Head of caudate nucleus (tissue), 42 donors: ENCODE data around the gene NKAIN2.
"Not testable (repeated sequence)": the region's sequence is repeated elsewhere in the genome, so short reads cannot be mapped to it uniquely, and the experiment has no call there.

ENCODE experiments used
- DNase-seq, 42 donors: peaks; one replicate each; pipeline versions ENCODE4 v3.0.0 to v3.0.0-alpha.2; 2020 to 2021; ENCODE audit warnings: mixed read lengths in 7 of 42
- intact Hi-C: fragments of 100-400 bp; cut with DNase I; formaldehyde crosslinking; loops from one replicate; pipeline ENCODE4 v1.15.0; 2022

NKAIN2 gene

GRCh38 chr6:124669713-124670480 is 866.2 kb downstream of the NKAIN2 start:
- DNase-seq, result no peak
- intact Hi-C loops, result no loop called here

- intact Hi-C loops, result no loop called here
- peak in 1 of 42 donors; percentile 8 for DNase-seq
Observed at GRCh38 chr6:124670801-124671200, 867.1 kb downstream of the NKAIN2 start.

GRCh38 chr6:124671324-124671723 is 867.7 kb downstream of the NKAIN2 start:
- intact Hi-C loops, result no loop called here

GRCh38 chr6:124674042-124674441 is 870.4 kb downstream of the NKAIN2 start:
- intact Hi-C loops, result no loop called here
- no peak for DNase-seq

More at GRCh38 chr6:124671324-124671723, 867.7 kb downstream of the NKAIN2 start:
- no peak for DNase-seq

GRCh38 chr6:124676033-124676432 is 872.4 kb downstream of the NKAIN2 start:
- intact Hi-C loops, result no loop called here
- DNase-seq, result no peak

GRCh38 chr6:124677874-124678273 is 874.2 kb downstream of the NKAIN2 start:
- no peak for DNase-seq
- intact Hi-C loops, result no loop called here

- DNase-seq, result no peak
- intact Hi-C loops, result no loop called here
Observed at GRCh38 chr6:124679387-124679786, 875.7 kb downstream of the NKAIN2 start.

GRCh38 chr6:124682751-124683150 is 879.1 kb downstream of the NKAIN2 start:
- intact Hi-C loops, result no loop called here
- DNase-seq, result peak in 32 of 42 donors; percentile 7 to 75 (median 30)

- intact Hi-C loops, result no loop called here
- DNase-seq, result no peak
Observed at GRCh38 chr6:124683507-124683906, 879.8 kb downstream of the NKAIN2 start.

GRCh38 chr6:124684621-124685020 is 881.0 kb downstream of the NKAIN2 start:
- DNase-seq, result no peak

GRCh38 chr6:124688369-124688768 is 884.7 kb downstream of the NKAIN2 start:
- intact Hi-C loops, result no loop called here
- DNase-seq, result no peak

More at GRCh38 chr6:124684621-124685020, 881.0 kb downstream of the NKAIN2 start:
- intact Hi-C loops, result no loop called here

- intact Hi-C loops, result no loop called here
- DNase-seq, result no peak
Observed at GRCh38 chr6:124694139-124694705, 890.6 kb downstream of the NKAIN2 start.

GRCh38 chr6:124699038-124699437 is 895.4 kb downstream of the NKAIN2 start:
- no peak for DNase-seq
- intact Hi-C loops, result no loop called here

GRCh38 chr6:124703541-124703940 is 899.9 kb downstream of the NKAIN2 start:
- intact Hi-C loops, result no loop called here
- no peak for DNase-seq

- not testable (repeated sequence) for DNase-seq
Observed at GRCh38 chr6:124712532-124712931, 908.9 kb downstream of the NKAIN2 start.

GRCh38 chr6:124714728-124715127 is 911.1 kb downstream of the NKAIN2 start:
- no peak for DNase-seq
- intact Hi-C loops, result no loop called here

More at GRCh38 chr6:124712532-124712931, 908.9 kb downstream of the NKAIN2 start:
- intact Hi-C loops, result not testable (repeated sequence)

GRCh38 chr6:124719913-124720312 is 916.2 kb downstream of the NKAIN2 start:
- no peak for DNase-seq
- intact Hi-C loops, result no loop called here

- intact Hi-C loops, result no loop called here
- no peak for DNase-seq
Observed at GRCh38 chr6:124721331-124721730, 917.7 kb downstream of the NKAIN2 start.

- DNase-seq, result no peak
- intact Hi-C loops, result no loop called here
Observed at GRCh38 chr6:124722141-124722878, 918.6 kb downstream of the NKAIN2 start.

- intact Hi-C loops, result no loop called here
- DNase-seq, result no peak
Observed at GRCh38 chr6:124723671-124724070, 920.0 kb downstream of the NKAIN2 start.
